PFSK-1 (cell line): ENCODE measurements around the gene IQGAP1.

ENCODE experiments used
- FOXP2 ChIP-seq: optimal IDR thresholded peaks from 2 replicates; pipeline ENCODE3; 2011; ENCODE audit warnings: borderline replicate concordance, control low read depth, inconsistent platforms; ENCODE audit not compliant: insufficient read depth; ENCODE audit errors: extremely low read length, extremely low read depth
- POLR2AphosphoS5 ChIP-seq: IDR thresholded peaks from 2 replicates; pipeline ENCODE4 v1.6.1; 2012; ENCODE audit warnings: low read depth, mild to moderate bottlenecking, control low read depth, low read length, moderate library complexity
- REST ChIP-seq, 2 experiments: IDR thresholded peaks; 2 replicates each; pipeline versions ENCODE4 v1.6.1 to v1.8.0; 2011 to 2012; ENCODE audit warnings: low read depth in 2 of 2, low read length in 2 of 2, control low read depth in 1 of 2, inconsistent platforms in 1 of 2, mild to moderate bottlenecking in 1 of 2, moderate library complexity in 1 of 2; ENCODE audit not compliant: insufficient read depth in 1 of 2
- SIN3A ChIP-seq: IDR thresholded peaks from 2 replicates; pipeline ENCODE4 v1.6.1; 2012; ENCODE audit warnings: mild to moderate bottlenecking, low read length, moderate library complexity, borderline replicate concordance; ENCODE audit not compliant: insufficient read depth
- TAF1 ChIP-seq: IDR thresholded peaks from 2 replicates; pipeline ENCODE4 v1.6.1; 2012; ENCODE audit warnings: low read length, control low read depth, borderline replicate concordance; ENCODE audit not compliant: insufficient read depth

Gene IQGAP1

GRCh38 chr15:90386221-90386620 is 1.8 kb upstream of the IQGAP1 start:
- TF ChIP-seq FOXP2 (no peak), REST (IDR thresholded peaks at IDR 0.05; ENCODE audit: insufficient read depth in 1 of 2, low read depth in 2 of 2, low read length in 2 of 2) (no peak), TAF1 (no peak), SIN3A (no peak), POLR2AphosphoS5 (no peak)

GRCh38 chr15:90388462-90389380 is 679 bp downstream of the IQGAP1 start:
- TF ChIP-seq TAF1 (no peak; the same call in 1 of the 2 replicates), FOXP2 (no peak)

- TF ChIP-seq POLR2AphosphoS5 (no peak), REST (IDR thresholded peaks at IDR 0.05; ENCODE audit: insufficient read depth in 1 of 2, low read depth in 2 of 2, low read length in 2 of 2) (no peak), SIN3A (no peak), TAF1 (no peak), FOXP2 (no peak)
Measured at GRCh38 chr15:90389513-90389912, 1.5 kb downstream of the IQGAP1 start.

- TF ChIP-seq SIN3A (no peak), REST (IDR thresholded peaks at IDR 0.05; ENCODE audit: insufficient read depth in 1 of 2, low read depth in 2 of 2, low read length in 2 of 2) (no peak), TAF1 (no peak), FOXP2 (no peak), POLR2AphosphoS5 (no peak)
Measured at GRCh38 chr15:90393040-90393439, 5.0 kb downstream of the IQGAP1 start.

GRCh38 chr15:90394074-90394473 is 6.0 kb downstream of the IQGAP1 start:
- TF ChIP-seq FOXP2 (no peak), SIN3A (no peak), TAF1 (no peak), POLR2AphosphoS5 (no peak), REST (IDR thresholded peaks at IDR 0.05; ENCODE audit: insufficient read depth in 1 of 2, low read depth in 2 of 2, low read length in 2 of 2) (no peak)
